Right ventricle myocardium superior (tissue), 1 donor: Measurements from ENCODE around the gene DMRTC1. TPM values are rescaled to one million over a fixed set of nuclear protein-coding genes. Genes with fewer than 3 reads are reported as not detected.
"Not testable (repeated sequence)": the region's sequence is repeated elsewhere in the genome, so short reads cannot be mapped to it uniquely, and the experiment has no call there.

Experiments used
- ATAC-seq: fragments of 200-7000 bp; cut with Tn5 transposase; one replicate; pipeline ENCODE4 v1.9.1; 2020; ENCODE audit warnings: mild to moderate bottlenecking; ENCODE audit not compliant: poor library complexity
- DNase-seq: peaks from one replicate; pipeline ENCODE4 v3.0.0-alpha.2; 2020
- intact Hi-C: fragments of 100-400 bp; cut with DNase I; formaldehyde crosslinking; loops from one replicate; pipeline ENCODE4 v1.11.2; 2022
- long read RNA-seq: library from polyadenylated mRNA; unstranded; transcript quantifications from one replicate; pipeline ENCODE4 v2.0.0, GENCODE V29; 2021
- total RNA-seq: library from RNA; stranded (reverse); fragmentation: NEBNext Ultra II Directional; extraction: Animal tissue kit (Norgen Biotek cat#: 25700); gene quantifications from one replicate; pipeline ENCODE4 v1.2.1, GENCODE V29; 2021
- donor health status: DM: no; HTN: yes; CAD: no; lungs with severe emphysema.

Gene DMRTC1, protein sequence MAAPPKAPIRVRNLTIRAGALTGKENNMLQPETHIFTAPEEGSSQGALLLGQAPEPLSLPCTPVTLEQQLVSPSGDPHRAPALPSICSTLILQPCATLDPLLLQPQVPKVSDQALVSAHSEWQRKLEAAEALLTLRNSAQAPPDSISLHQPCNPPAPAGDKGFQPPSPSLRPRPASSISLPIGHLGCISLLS
- not detected for total RNA-seq
- long read RNA-seq = 0 reads

GRCh38 chrX:72943819-72944169, at the start of gene DMRTC1:
TSS of gene DMRTC1 (minus strand) at chrX:72943837. CDS start at chrX:72875694, 68,143 bp downstream.
- DNase-seq, intact Hi-C loops: not testable (repeated sequence)
- ATAC-seq = peak; percentile 59

GRCh38 chrX:72980894-72981469, 37.3 kb upstream of the DMRTC1 start:
- DNase-seq, intact Hi-C loops, ATAC-seq: not testable (repeated sequence)

GRCh38 chrX:72974885-72975284, 31.2 kb upstream of the DMRTC1 start:
- ATAC-seq, DNase-seq, intact Hi-C loops: not testable (repeated sequence)

- intact Hi-C loops, ATAC-seq, DNase-seq: not testable (repeated sequence)
Measured at GRCh38 chrX:72971859-72972258, 28.2 kb upstream of the DMRTC1 start.

GRCh38 chrX:72959971-72960370, 16.3 kb upstream of the DMRTC1 start:
- intact Hi-C loops, ATAC-seq, DNase-seq: not testable (repeated sequence)

DNA sequence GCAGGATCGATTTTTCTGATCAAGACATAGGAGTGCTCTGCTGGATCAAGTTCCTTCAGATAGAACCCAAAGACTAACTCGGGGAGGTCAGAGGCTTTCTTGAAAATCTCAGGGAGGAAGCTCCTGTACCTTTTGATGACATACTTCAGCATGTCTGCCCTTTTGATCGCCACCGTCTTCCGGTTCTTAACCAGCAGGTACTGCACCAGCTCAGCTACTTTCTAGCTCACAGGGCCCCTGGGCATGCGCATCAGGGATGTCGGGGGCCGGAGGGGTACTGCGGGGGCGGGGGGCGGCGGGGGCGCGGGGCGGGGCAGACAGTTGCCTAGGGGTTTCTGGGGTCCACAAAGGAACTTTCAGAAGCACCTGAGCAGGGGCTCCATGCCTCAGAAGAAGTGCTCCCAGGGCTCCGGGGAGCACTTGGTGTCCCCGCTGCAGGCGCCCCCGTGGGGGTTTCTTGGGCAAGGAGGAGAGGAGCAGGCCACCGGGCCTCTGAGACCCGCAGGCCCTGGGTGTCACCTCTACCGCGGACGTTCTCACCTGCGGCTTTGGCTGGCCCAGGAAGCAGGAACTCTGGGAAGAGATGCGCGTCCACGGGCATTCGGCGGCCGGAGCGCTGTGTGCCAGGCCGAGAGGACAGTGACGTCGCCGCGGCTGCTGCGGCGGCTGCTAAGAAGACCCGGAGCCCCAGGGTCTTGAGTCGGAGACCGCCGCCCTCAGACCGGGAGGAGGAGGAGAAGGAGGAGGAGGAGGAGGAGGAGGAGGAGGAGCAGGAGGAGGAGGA, 410 bp downstream of the DMRTC1 start:
- DNase-seq, ATAC-seq, intact Hi-C loops: not testable (repeated sequence)

- DNase-seq, intact Hi-C loops, ATAC-seq: not testable (repeated sequence)
Measured at GRCh38 chrX:72942272-72942671, 1.4 kb downstream of the DMRTC1 start.

DNA sequence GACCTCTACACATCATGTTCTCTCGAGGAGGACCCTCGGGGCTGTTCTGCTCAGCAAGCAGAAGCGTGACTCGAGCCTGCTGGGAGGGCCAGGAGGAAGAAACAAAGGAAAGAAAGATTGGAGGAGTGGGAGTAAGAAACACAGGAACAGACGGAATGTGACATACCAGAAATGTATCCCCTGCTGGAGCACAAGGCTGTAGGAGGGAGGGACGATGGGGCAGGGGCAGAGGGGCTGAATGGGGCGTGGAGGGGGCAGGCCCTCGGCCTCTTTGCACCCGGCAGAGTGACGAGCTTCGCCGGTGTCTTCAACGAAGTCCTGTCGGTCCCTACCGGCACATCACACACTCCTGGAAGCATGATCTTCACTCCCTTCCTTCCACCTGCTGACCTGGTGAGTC, 5.7 kb downstream of the DMRTC1 start, which contains the start of gene FAM236A:
FAM236A (plus strand) TSS at position 301 of the 400 bp plus-strand sequence; CDS start at position 358, 57 bp downstream.
- DNase-seq, ATAC-seq, intact Hi-C loops: not testable (repeated sequence)

DNA sequence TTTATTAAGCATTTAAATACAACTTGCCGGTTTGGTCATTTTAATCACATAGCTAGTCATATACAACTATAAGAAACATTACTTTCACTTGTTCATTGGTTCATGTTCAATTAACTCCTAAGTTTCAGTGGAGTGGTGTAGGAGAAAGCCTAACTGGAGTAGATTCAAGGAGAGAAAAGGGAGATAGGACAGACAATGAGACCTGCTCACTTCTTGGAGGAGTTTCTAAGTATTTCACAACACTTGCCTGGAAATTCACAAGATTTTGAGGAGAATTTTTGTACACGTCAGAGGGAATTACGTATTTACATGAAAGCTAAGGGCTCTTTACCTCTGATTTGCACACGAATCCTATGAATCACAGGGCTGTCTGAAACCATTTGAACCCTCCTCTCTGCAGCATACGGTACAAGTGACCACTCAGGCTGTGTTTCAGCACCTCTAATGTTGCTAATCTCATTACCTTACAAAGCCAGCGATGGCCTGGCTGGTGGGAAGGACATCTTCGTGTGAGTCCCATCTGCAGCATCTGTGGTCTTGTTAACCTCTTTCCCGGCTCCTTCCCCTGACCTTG, 6.7 kb downstream of the DMRTC1 start:
- intact Hi-C loops, DNase-seq, ATAC-seq: not testable (repeated sequence)

GRCh38 chrX:72936455-72936854, 7.2 kb downstream of the DMRTC1 start:
- ATAC-seq, DNase-seq, intact Hi-C loops: not testable (repeated sequence)

DNA sequence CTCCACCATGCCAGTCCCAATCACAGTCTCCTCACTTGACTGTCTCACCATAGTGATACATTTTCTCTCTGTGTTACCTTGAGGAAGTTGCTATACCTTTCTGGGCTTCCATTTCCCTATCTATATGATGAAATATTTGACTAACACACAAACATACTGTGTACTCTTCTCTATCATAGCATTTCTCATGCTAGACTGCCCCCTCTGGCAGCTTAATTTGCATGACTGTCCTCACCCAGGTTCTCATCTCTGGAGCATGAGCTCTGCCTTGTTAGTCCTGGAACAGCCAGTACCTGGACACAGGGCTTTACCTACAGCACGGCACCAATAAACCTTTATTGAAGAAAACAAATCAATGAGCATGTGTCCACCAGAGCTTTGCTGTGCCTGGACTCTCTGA, 11.4 kb downstream of the DMRTC1 start:
- intact Hi-C loops, ATAC-seq, DNase-seq: not testable (repeated sequence)

DNA sequence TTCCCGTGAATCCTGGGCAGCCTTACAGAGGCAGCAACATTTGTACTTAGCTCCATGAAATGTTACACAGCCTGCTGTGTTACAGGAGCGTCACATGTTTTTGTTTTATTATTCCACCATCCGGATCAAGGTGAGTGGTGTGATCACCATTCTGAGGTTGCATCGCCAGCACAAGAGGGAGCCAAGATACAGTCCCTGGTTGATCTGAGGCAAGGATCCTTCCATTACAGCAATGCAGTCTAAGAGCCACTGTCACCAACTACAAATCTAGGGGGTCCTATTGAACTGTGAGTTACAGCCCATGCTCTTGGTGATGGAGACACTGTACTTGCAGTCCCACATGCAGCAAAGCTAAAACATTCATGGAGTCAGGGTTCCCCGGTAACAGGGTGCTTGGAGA, 27.5 kb downstream of the DMRTC1 start:
- not testable (repeated sequence) for DNase-seq, ATAC-seq

GRCh38 chrX:72912315-72912714, 31.3 kb downstream of the DMRTC1 start, which contains the start of gene FAM236C:
TSS of gene FAM236C (plus strand) at chrX:72912615. CDS start at chrX:72912715, 100 bp downstream.
- DNase-seq, ATAC-seq, intact Hi-C loops: not testable (repeated sequence)

More for the DNA sequence above, 27.5 kb downstream of the DMRTC1 start:
- intact Hi-C loops = not testable (repeated sequence)

GRCh38 chrX:72889740-72890139, 53.9 kb downstream of the DMRTC1 start:
- intact Hi-C loops, ATAC-seq, DNase-seq: not testable (repeated sequence)

- DNase-seq, intact Hi-C loops, ATAC-seq: not testable (repeated sequence)
Measured at GRCh38 chrX:72882898-72883297, 60.7 kb downstream of the DMRTC1 start.

- intact Hi-C loops, ATAC-seq, DNase-seq: not testable (repeated sequence)
Measured at GRCh38 chrX:72837532-72837931, 106.1 kb downstream of the DMRTC1 start.

GRCh38 chrX:72830701-72831100, 112.9 kb downstream of the DMRTC1 start:
- intact Hi-C loops, ATAC-seq: not testable (repeated sequence)

More at GRCh38 chrX:72830701-72831100, 112.9 kb downstream of the DMRTC1 start:
- not testable (repeated sequence) for DNase-seq
